ENCODE results near the gene GON7. TPM values are rescaled to one million over a fixed set of nuclear protein-coding genes. Genes with fewer than 3 reads are reported as not detected.
A peak's percentile ranks its signal among the peaks of the same experiment; 100 is the strongest.

GON7 gene
- total RNA-seq, 4 donors from 2014 or later: 7.3 to 16.8 (median 10.8) TPM

GRCh38 chr14:93195316-93195999, 11.4 kb downstream of the GON7 start:
- H3K27me3 ChIP-seq: no peaks in the 10 kb centered on the region
- no peak overlapping the region for H3K27ac ChIP-seq
- H3K4me1 ChIP-seq: no peaks in the 10 kb centered on the region
- no peak for DNase-seq
- no peak overlapping the region for H3K4me3 ChIP-seq
- no peaks in the 10 kb centered on the region for H3K9me3 ChIP-seq
- TF ChIP-seq CTCF (IDR thresholded peaks at IDR 0.05): no peak
- no peak for TF ChIP-seq POLR2A (IDR thresholded peaks at IDR 0.05)
- peaks cover 0 to 8% (median 0%) of the 10 kb centered on the region in 3 donors for H3K36me3 ChIP-seq

GRCh38 chr14:93186956-93187355, 19.9 kb downstream of the GON7 start:
- peaks cover 0 to 21% (median 7%) of the 10 kb centered on the region in 4 donors for H3K4me1 ChIP-seq
- H3K9me3 ChIP-seq: no peaks in the 10 kb centered on the region
- no peak overlapping the region for H3K4me3 ChIP-seq
- no peak for TF ChIP-seq POLR2A (IDR thresholded peaks at IDR 0.05)
- TF ChIP-seq CTCF (IDR thresholded peaks at IDR 0.05): no peak
- H3K27me3 ChIP-seq: no peaks in the 10 kb centered on the region
- peaks cover 0 to 22% (median 0%) of the 10 kb centered on the region in 3 donors for H3K36me3 ChIP-seq
- no peak for DNase-seq
- no peak overlapping the region for H3K27ac ChIP-seq

- Histone ChIP-seq H3K27ac (no peak overlapping the region), H3K4me1 (peaks cover 0 to 21% (median 7%) of the 10 kb centered on the region in 4 donors), H3K9me3 (no peaks in the 10 kb centered on the region), H3K27me3 (no peaks in the 10 kb centered on the region), H3K4me3 (no peak overlapping the region), H3K36me3 (peaks cover 0 to 27% (median 0%) of the 10 kb centered on the region in 3 donors)
- no peak for DNase-seq
- no peak for TF ChIP-seq CTCF (IDR thresholded peaks at IDR 0.05)
Measured at GRCh38 chr14:93186466-93186865, 20.4 kb downstream of the GON7 start.

- DNase-seq: no peak
- TF ChIP-seq CTCF (IDR thresholded peaks at IDR 0.05) (no peak), POLR2A (IDR thresholded peaks at IDR 0.05) (no peak)
- Histone ChIP-seq H3K4me3 (peak overlapping the region; percentile 77 to 99 (median 87)), H3K36me3 (peaks cover 0 to 30% (median 0%) of the 10 kb centered on the region in 3 donors), H3K27ac (peak overlapping the region; percentile 94 to 99 (median 98)), H3K9me3 (no peaks in the 10 kb centered on the region), H3K4me1 (peaks cover 0 to 21% (median 7%) of the 10 kb centered on the region in 4 donors), H3K27me3 (no peaks in the 10 kb centered on the region)
Measured at GRCh38 chr14:93185349-93185720, 21.5 kb downstream of the GON7 start.

GRCh38 chr14:93184391-93185348, 22.2 kb downstream of the GON7 start, which contains the start of the genes LYSET and MOAP1:
LYSET (plus strand) TSS chr14:93185317; CDS start chr14:93185406, 89 bp downstream.
MOAP1 (minus strand) TSS chr14:93184897; CDS start chr14:93184242, 655 bp downstream.
- Histone ChIP-seq H3K4me1 (peaks cover 0 to 21% (median 7%) of the 10 kb centered on the region in 4 donors), H3K4me3 (peak within 1 kb of the TSS; percentile 77 to 99 (median 87)), H3K9me3 (no peaks in the 10 kb centered on the region), H3K27ac (peak within 1 kb of the TSS; percentile 94 to 99 (median 98)), H3K27me3 (no peaks in the 10 kb centered on the region), H3K36me3 (peaks cover 0 to 30% (median 0%) of the 10 kb centered on the region in 3 donors)
- DNase-seq: peak; percentile 86 to 96 (median 95)
- TF ChIP-seq CTCF (IDR thresholded peaks at IDR 0.05): peak in 5 of 6 experiments; percentile 0 to 48 (median 30)
- peak; percentile 66 to 92 for TF ChIP-seq POLR2A (IDR thresholded peaks at IDR 0.05)
